ENCODE results near the gene SLC7A7. TPM values are rescaled to one million over a fixed set of nuclear protein-coding genes. Genes with fewer than 3 reads are reported as not detected.

Gene SLC7A7
- total RNA-seq, 1 experiment from 2014 or later = 3.1 TPM

- Histone ChIP-seq H3K4me1 (ENCODE audit: insufficient read depth, low read length) (no peaks in the 10 kb centered on the region), H4K20me1 (ENCODE audit: control insufficient read depth, insufficient read depth, insufficient read length) (no peaks in the 10 kb centered on the region), H2BK120ac (ENCODE audit: low read depth, low read length, poor library complexity, severe bottlenecking) (no peak overlapping the region), H4K8ac (replicated peaks; ENCODE audit: insufficient read length, low read depth, low read length) (no peak overlapping the region), H3K79me2 (ENCODE audit: insufficient read depth, low read length) (no peaks in the 10 kb centered on the region), H3K56ac (ENCODE audit: insufficient read length, low read depth, low read length) (no peak overlapping the region), H4K5ac (ENCODE audit: insufficient read length, low read depth, low read length) (no peak overlapping the region), H2BK20ac (ENCODE audit: low read depth, low read length, poor library complexity, severe bottlenecking) (no peak overlapping the region), H2BK12ac (ENCODE audit: insufficient read length, low read depth, low read length) (no peak overlapping the region), H3K4me2 (ENCODE audit: insufficient read depth, insufficient read length, low read length) (no peak overlapping the region), H2BK5ac (ENCODE audit: insufficient read length, low read length) (no peak overlapping the region), H3K79me1 (ENCODE audit: insufficient read depth, low read depth, low read length, poor library complexity, severe bottlenecking) (no peaks in the 10 kb centered on the region), H3T11ph (ENCODE audit: low read length) (no peak overlapping the region), H2BK15ac (ENCODE audit: low read depth, low read length) (no peak overlapping the region), H2AFZ (ENCODE audit: low read length) (no peak overlapping the region), H3K27ac (ENCODE audit: insufficient read length, low read depth, low read length) (no peak overlapping the region), H3K27me3 (ENCODE audit: insufficient read depth, low read length) (no peaks in the 10 kb centered on the region), H3K18ac (ENCODE audit: insufficient read length, low read depth, low read length) (no peak overlapping the region), H3K23me2 (ENCODE audit: insufficient read length, low read depth, low read length, poor library complexity, severe bottlenecking) (no peaks in the 10 kb centered on the region), H2AK5ac (ENCODE audit: insufficient read length, low read length) (no peak overlapping the region), H3K23ac (ENCODE audit: insufficient read length, low read depth, low read length) (no peak overlapping the region), H3K14ac (ENCODE audit: insufficient read depth, low read length) (no peak overlapping the region), H3K9me3 (ENCODE audit: control insufficient read depth, low read depth, low read length) (no peaks in the 10 kb centered on the region), H4K91ac (ENCODE audit: insufficient read length, low read depth, low read length) (no peak overlapping the region), H3K9ac (ENCODE audit: extremely low read depth, insufficient read length, low read length) (no peak overlapping the region), H3K4ac (ENCODE audit: low read depth, low read length) (no peak overlapping the region)
- no CpG with 5 or more reads among the region's 12 CpGs for WGBS (ENCODE audit: extremely low coverage, insufficient read length, low lambda C conversion rate)
- Mint-ChIP-seq H3K27me3 (ENCODE audit: low read depth) (no peaks in the 10 kb centered on the region; the same call in 1 of the 2 replicates), H3K4me3 (no peak overlapping the region), H3K4me1 (peaks cover 6 to 8% of the 10 kb centered on the region in 2 experiments), H3K9me3 (no peaks in the 10 kb centered on the region), H3K36me3 (ENCODE audit: insufficient read depth in 1 of 3, low read depth in 3 of 3) (no peaks in the 10 kb centered on the region), H3K27ac (no peak overlapping the region; a peak in 1 of 7 replicates)
- no peak for TF ChIP-seq CTCF (conservative IDR thresholded peaks at IDR 0.05)
- DNase-seq = no peak
Observed at GRCh38 chr14:22802860-22803686, 12.2 kb downstream of the SLC7A7 start.

Measured in H9 (cell line).